Measurements from ENCODE around the gene CCDC7.
"Not testable (repeated sequence)": the region's sequence is repeated elsewhere in the genome, so short reads cannot be mapped to it uniquely, and the experiment has no call there.

CCDC7 gene

GRCh38 chr10:32699683-32700082, 253.7 kb downstream of the CCDC7 start:
- not testable (repeated sequence) for DNase-seq (ENCODE audit: low read depth)

- no peak for DNase-seq (ENCODE audit: low read depth)
These were observed 267.6 kb downstream of the CCDC7 start for GRCh38 chr10:32713560-32713959.

GRCh38 chr10:32731527-32731926, 285.6 kb downstream of the CCDC7 start:
- no peak for DNase-seq (ENCODE audit: low read depth)

GRCh38 chr10:32738958-32739357, 293.0 kb downstream of the CCDC7 start:
- DNase-seq (ENCODE audit: low read depth) = no peak

- DNase-seq (ENCODE audit: low read depth) = no peak
These were observed 298.4 kb downstream of the CCDC7 start for GRCh38 chr10:32744321-32744720.

- DNase-seq (ENCODE audit: low read depth) = no peak
These were observed 300.9 kb downstream of the CCDC7 start for GRCh38 chr10:32746869-32747268.

- DNase-seq (ENCODE audit: low read depth) = no peak
These were observed 305.6 kb downstream of the CCDC7 start for GRCh38 chr10:32751582-32751981.

- not testable (repeated sequence) for DNase-seq (ENCODE audit: low read depth)
These were observed 309.0 kb downstream of the CCDC7 start for GRCh38 chr10:32754900-32755299.

GRCh38 chr10:32771217-32771616, 325.3 kb downstream of the CCDC7 start:
- DNase-seq (ENCODE audit: low read depth) = no peak

GRCh38 chr10:32773105-32773504, 327.2 kb downstream of the CCDC7 start:
- no peak for DNase-seq (ENCODE audit: low read depth)

GRCh38 chr10:32786968-32787367, 341.0 kb downstream of the CCDC7 start:
- DNase-seq (ENCODE audit: low read depth) = no peak

- no peak for DNase-seq (ENCODE audit: low read depth)
These were observed 341.8 kb downstream of the CCDC7 start for GRCh38 chr10:32787690-32788284.

GRCh38 chr10:32788359-32788758, 342.4 kb downstream of the CCDC7 start:
- no peak for DNase-seq (ENCODE audit: low read depth)

GRCh38 chr10:32790483-32790882, 344.5 kb downstream of the CCDC7 start:
- DNase-seq (ENCODE audit: low read depth) = no peak

GRCh38 chr10:32793033-32793432, 347.1 kb downstream of the CCDC7 start:
- no peak for DNase-seq (ENCODE audit: low read depth)

- DNase-seq (ENCODE audit: low read depth) = no peak
These were observed 349.8 kb downstream of the CCDC7 start for GRCh38 chr10:32795598-32796183.

GRCh38 chr10:32797393-32797792, 351.5 kb downstream of the CCDC7 start:
- not testable (repeated sequence) for DNase-seq (ENCODE audit: low read depth)

GRCh38 chr10:32846974-32847373, 401.0 kb downstream of the CCDC7 start:
- no peak for DNase-seq (ENCODE audit: low read depth)

- no peak for DNase-seq (ENCODE audit: low read depth)
These were observed 405.4 kb downstream of the CCDC7 start for GRCh38 chr10:32851301-32851700.

- DNase-seq (ENCODE audit: low read depth) = no peak
These were observed 408.5 kb downstream of the CCDC7 start for GRCh38 chr10:32854435-32854834.

- no peak for DNase-seq (ENCODE audit: low read depth)
These were observed 419.2 kb downstream of the CCDC7 start for GRCh38 chr10:32865170-32865569.

- DNase-seq (ENCODE audit: low read depth) = no peak
These were observed 432.0 kb downstream of the CCDC7 start for GRCh38 chr10:32877915-32878314.

GRCh38 chr10:32878646-32879045, 432.7 kb downstream of the CCDC7 start:
- DNase-seq (ENCODE audit: low read depth) = no peak

- no peak for DNase-seq (ENCODE audit: low read depth)
These were observed 436.1 kb downstream of the CCDC7 start for GRCh38 chr10:32882076-32882475.
